T-helper 2 cell treated with Interferon-gamma antibody and Interleukin-4, amounts not matched to agents 100 ng/mL and 5 ng/mL, for 36 hours (primary cell): ENCODE data around the gene BAIAP2L2. TPM values are rescaled to one million over a fixed set of nuclear protein-coding genes. Genes with fewer than 3 reads are reported as not detected.
"Not testable (repeated sequence)": the region's sequence is repeated elsewhere in the genome, so short reads cannot be mapped to it uniquely, and the experiment has no call there.

Source experiments
- intact Hi-C: fragments of 100-400 bp; cut with micrococcal nuclease; formaldehyde crosslinking; loops from one replicate; pipeline ENCODE4 v1.15.1; 2023
- total RNA-seq: library from RNA; stranded (reverse); gene quantifications from 2 replicates; pipeline ENCODE4 v1.2.3, GENCODE V29; 2022

BAIAP2L2 gene
- total RNA-seq, 1 donor from 2014 or later = 0.77 TPM

DNA sequence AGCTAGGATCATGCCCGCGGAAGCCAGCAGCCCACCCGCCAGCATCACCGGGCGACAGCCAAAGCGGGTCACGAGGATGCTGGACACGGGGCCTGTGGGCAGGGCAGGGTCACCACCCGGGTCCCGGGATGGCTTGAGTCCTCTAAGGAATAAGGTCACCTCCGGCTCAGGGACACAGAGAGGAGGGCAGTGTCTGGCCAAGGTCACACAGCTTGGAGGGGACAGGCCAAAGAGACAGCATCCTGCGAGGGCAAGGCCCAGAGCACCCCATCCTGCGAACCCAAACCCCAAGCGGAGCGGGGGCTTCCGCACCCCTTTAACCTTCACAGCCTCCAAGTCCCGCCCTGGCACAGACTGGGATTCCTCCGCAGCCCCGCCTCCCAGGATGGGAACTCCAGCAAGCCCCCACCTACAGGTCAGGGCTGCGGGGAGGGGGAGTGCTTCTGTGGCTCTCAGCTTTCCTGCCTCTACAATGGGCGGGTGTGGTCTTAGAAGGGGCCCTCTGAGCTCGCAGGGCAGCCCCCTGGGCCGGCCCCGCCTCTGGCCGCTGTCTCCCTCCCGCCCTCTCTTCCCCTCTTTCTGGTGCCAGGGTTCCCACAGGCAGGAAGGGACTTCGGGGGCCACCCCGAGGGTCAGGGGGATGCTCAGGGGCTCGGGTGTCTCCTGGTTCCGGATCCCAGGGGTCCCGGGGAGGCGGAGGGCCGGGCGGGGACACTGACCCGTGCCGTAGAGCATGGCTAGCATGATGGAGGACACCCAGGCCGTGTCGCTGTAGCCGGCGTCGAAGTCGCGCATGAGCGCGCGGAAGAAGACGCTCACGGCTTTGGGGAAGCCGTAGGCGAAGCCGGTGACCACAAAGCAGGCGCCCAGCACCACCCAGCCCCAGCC is 28.3 kb downstream of the BAIAP2L2 start:
- intact Hi-C loops = no loop called here

DNA sequence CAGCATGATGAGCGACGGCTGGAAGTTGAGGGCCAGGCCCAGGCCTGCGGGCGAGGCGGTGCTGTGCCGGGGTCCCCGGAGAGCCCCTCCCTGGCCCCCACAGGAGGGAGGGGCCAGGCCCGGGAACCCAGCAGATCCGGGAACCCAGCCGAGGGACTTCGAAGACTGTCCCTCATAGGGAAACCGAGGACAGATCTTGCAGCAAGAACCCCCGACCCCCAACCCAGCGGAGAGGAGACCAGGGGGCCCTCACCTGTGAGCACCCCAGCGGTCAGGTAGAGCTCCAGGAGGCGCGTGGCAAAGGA is 28.9 kb downstream of the BAIAP2L2 start:
- intact Hi-C loops = no loop called here

DNA sequence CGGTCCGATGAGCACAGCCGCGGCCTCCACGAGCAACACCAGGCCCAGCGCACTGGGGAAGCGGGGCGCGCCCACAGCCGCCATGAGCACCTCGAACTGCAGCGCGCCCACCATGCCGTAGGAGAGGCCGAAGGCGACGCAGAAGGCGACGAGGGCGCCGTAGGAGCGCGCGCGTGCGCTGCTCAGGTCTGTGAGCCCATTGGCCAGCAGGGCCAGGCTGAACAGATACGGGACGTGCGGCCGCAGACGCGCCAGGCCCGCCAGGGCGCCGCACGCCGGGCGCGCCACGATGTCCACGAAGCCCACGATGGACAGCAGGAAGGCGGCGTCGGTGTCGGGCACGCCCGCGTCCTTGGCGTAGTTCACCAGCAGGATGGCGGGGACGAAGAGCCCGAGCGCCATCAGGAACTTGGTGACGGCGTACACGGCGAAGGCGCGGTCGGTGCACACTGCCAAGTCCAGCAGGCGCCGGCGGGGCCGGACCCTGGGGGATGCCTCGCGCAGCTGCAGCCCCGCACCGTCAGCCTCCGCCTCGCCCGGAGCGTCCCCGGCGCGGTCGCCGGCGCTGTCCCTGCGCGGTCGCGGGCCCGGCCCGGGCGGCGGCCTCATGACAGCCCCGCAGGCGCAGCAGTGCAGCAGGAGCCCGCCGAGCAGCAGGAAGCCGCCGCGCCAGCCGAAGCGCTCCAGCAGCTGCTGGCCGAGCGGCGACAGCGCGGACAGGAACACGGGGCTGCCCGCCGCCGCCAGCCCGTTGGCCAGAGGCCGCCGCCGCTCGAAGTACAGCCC is 29.4 kb downstream of the BAIAP2L2 start:
- intact Hi-C loops = no loop called here

DNA sequence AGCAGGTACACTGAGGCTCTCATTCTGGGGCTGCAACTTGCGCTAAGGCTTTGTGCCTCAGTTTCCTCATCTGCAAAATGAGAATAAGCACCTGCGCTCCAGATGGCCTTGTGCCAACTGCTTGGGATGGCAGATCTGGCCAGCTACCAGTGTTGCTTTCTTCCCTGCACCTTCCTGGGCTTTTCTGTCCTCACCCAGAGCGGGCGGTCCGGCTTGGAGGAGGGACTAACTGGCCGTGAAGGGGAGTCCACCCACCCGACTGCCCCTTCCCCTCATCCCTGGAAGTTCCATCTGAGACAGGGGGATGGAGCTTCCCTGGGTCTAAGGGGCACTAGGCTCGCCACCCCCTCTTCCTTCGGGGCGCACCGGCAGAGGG is 30.0 kb downstream of the BAIAP2L2 start:
- intact Hi-C loops = no loop called here

DNA sequence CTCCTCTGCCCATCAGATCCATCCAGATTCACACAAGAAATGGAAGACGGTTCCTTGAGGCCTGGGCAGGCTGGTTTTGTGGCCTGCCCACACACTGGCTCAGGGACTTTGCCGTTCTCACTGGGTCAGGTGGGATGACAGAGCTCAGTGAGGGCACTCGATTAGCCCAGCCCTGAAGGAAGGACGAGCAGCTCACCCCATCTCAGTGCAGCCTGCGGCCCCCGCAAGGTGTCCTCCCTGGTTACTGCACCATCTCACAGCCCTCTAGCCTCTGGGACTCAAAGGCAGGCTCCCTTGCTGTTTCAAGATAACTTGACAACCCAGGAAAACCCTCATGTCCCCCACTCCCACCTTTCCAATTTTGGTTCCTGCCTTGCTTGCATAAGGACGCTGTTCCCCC is 30.7 kb downstream of the BAIAP2L2 start:
- intact Hi-C loops = no loop called here

DNA sequence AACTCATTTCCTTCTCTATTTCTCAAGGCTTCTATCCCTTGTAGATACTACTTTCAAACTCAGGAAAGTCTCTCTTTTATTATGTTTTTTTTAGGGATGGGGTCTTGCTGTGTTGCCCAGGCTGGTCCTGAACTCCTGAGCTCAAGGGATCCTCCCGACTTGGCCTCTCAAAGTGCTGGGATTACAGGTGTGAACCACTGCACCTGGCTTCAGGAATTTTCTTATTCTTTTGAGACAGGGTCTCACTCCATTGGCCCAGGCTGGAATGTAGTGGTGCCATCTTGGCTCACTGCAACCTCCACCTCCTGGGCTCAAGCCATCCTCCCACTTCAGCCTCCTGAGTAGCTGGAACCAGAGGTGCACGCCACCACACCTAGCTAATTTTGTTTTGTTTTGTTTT is 31.3 kb downstream of the BAIAP2L2 start:
- intact Hi-C loops = not testable (repeated sequence)

DNA sequence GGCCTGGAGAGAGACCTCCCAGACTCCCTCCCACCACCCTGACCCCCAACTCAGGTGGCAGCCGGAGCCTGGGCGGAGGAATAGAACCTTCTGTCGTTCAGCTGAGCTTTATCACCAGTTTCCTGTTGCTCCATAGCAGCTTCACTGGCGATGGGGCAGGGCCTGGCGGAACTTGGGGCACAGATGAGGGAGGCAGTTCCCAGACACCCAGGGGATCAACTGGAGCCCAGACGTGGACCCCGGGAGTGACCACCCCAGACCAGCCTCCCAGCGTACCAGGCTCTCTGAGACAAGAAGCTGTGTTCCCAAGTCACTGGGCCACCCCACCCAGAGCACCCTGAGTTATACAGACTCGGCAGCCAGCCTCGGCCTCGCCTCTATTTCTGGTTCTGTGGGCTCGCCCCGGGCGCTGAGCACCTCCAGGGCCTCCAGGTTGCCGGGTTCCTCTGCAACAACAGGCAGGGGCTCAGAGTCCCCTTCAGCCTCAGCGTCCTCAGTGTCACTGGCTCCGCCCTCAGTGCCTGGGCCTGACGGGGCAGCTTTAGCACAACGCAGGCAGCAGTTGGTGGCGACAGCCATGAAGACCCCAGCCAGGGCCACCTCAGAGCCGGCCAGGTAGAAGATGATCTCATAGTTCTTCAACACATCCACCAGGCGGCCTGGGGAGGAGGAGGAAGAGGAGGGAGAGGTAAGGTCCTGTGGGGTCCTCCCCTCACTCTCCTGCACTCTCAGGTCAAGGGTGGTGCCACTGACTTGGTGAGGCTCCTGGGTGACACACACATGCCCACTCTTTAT is 32.2 kb downstream of the BAIAP2L2 start:
- intact Hi-C loops = no loop called here

DNA sequence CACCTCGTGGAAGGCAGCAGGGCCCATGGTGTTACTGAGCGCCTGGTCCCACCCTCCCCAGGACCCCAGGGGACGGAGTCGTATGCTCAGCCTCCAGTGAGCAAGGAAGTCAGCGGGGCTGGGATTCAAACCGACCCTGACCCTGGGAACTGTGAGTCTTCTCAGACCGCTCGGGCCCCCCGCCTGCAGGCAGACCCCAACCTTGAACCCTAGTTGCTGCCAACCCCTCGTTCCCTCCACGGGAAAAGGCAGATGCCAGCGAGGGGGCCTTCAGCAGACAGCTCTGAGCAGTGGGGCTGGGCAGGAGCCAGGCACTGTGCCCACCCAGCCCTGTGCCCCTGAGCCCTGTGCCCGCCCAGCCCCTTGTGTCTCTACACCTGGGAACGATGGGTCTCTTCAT is 32.9 kb downstream of the BAIAP2L2 start:
- intact Hi-C loops = no loop called here

DNA sequence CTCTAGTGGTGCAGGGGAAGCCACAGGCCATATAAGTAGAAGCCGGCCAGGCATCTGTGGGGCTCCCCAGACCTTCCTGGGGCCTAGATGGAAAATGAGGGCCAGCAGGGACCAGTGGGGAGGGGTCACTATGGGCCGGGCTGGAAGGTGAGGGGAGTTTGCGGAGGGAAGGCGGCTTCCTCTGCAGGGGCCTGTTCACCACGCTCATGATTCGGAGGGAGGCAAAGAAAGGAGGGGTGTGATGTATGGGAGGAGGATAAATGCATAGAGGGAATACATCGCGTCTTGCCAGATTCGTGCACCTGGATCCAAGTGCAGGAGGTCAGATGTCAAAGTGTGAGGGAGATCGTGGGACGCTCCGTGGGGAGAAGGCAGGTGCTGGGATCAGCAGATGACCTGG is 33.4 kb downstream of the BAIAP2L2 start:
- intact Hi-C loops = no loop called here

DNA sequence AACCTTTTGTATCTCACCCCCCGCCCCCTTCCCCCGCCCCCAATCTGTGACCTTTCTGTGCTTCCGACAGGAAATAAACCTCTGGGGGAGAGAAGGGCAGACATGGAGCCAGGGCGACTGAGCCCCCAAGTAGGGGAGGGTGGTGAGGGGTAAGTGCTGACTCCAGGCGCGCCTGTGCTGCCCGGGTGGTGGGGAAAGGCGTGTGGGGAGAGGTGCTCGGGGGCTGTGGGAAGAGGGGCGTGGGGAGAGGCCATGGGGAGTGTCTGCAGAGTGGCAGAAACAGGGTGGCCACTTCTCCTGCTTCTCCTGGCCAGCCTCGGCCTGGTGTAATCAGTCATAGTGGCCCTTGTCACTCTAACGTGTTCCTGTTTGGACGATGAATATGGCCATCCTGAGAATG is 34.5 kb downstream of the BAIAP2L2 start:
- intact Hi-C loops = no loop called here

DNA sequence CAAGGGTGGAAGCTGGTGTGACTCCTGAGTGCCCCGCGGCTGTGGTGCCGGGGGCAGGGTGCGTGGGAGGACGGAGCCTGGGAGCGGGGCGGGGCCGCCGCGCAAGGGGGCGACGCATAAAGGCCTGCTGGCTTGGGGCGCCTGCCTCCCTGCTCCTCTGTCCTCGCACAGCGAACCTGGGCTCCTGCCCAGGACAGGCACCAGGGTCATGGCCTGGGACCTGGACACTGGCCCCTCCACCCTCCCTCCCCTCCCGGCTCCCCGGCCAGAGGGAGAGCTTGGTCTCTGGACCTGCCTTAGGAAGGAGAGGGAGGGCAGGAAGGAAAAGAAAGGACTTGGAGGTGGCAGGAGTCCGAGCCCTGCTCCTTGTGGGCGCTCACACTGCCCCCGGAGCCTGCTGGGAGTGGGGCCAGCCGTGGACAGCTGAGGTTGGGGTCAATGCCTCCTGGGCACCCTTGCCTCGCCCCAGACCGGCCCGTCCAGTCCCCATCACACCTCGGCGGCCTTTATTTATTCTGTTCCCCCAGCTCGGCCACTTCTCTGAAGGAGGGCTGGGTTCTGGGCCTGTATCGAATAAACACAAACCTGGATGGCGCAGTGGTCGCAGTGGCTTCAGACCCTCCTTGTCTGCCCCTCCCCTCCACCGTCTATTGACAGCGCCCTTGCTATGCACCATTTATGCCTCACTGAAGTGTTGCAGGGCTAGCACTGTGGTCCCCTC is 35.2 kb downstream of the BAIAP2L2 start:
- intact Hi-C loops = no loop called here

DNA sequence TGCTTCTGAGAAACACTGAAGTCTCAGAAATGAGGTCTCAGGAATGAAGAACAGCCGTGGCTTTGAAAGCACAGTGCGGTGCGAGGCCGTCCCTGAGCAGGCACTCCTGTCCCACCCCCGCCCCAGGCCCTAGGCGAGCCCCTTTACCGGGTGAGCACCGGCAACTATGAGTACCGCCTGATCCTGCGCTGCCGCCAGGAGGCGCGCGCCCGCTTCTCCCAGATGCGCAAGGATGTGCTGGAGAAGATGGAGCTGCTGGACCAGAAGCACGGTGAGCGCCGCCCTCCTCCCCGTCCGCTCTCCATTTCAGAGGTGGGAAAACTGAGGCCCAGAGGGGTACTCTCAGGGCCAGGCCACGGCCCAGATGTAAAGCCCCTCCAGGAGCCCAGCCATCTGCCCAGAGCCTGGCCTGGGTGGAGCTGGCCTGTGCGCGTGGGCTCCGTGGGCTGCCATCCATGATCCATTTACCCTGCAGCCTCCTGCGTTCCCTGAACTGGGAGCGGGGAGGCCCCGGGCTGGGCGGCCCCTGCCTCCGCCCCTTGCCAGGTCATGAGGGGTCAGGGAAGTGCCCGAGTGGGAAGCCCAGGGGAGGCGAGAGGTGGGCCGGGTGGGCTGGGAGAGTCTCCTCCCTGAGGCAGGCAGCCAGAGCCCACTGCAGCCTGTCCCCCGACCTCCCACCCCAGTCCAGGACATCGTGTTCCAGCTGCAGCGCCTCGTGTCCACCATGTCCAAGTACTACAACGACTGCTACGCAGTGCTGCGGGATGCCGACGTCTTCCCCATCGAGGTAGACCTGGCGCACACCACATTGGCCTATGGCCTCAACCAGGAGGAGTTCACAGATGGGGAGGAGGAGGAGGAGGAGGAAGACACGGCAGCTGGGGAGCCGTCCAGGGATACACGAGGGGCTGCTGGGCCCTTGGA is 36.0 kb downstream of the BAIAP2L2 start:
- intact Hi-C loops = no loop called here

DNA sequence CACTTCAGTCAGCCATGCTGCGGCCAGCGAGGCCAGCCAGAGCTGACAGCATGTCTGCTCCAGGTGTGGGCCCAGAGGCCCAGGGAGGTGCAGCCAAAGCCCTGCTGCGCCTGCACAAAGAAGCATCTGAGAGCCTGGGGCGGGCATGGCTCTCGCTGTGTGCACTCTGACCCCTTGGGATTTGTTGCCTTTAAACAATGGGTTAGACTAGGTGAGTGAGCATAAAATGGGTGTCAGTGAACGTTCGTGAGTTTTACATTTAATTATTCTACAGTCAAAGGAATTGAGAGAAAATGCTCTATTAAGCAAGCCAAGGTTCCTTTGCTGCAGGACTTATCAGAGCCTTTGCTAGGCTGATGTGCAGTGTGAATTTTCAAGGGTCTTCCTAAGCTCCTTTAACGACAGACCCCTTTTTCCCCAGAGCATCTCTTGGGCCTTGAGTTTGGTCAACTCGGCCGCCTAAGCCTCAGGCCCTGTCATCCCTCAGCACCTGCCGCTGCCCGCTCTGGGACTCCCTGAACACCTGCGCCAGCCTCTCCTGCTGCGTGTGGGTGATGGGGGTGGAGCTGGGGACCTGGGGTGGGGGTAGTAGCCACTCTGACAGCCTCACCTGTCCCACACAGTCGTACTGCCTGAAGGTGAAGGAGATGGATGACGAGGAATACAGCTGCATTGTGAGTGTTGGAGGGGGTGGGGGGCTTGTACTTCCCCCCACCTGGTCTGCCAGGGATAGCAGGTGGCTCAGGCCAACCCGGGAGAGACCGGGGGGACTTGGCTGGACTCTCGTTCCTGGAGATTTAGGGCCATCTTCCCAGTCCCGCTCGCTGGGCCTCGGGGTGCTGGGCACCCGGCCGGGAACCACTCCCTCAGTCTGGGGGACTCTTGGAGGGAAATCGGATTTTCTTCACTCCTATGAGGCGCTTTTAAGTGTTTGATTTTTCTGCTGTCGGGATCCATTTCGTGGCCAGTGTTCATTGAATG is 37.0 kb downstream of the BAIAP2L2 start:
- intact Hi-C loops = no loop called here

DNA sequence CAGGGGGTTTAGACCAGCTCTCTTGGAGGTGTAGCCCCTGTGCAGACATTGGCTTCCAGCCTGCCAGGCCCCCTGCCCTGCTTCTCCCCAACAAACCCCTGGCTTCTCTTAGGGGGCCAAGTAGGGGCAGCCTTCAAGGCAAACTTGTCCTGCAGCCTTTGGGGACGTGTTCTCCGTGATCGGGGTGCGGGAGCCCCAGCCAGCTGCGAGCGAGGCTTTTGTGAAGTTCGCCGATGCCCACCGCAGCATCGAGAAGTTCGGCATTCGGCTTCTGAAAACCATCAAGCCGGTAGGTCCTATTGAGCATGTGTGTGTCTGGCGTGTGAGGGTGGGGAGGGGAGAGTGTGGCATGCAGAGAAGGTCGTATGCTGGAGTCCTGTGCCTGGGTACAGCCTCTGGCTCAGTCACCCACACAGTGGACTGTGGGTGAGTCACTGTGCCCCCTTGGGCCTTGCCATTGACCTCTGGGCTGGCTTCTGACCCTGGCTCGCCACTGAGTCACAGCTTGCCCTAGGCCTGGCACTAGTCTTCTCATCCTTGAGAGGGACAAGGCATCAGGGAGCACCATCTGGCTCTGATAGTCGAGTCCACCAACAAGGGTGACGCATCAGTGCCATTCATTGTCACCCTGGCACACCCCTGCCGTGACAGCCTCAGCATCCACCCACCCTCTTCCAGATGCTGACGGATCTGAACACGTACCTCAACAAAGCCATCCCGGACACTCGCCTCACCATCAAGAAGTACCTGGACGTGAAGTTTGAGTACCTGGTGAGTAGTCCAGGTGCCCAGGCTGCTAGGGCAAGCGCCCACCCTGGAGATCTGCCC is 37.9 kb downstream of the BAIAP2L2 start:
- intact Hi-C loops = no loop called here

DNA sequence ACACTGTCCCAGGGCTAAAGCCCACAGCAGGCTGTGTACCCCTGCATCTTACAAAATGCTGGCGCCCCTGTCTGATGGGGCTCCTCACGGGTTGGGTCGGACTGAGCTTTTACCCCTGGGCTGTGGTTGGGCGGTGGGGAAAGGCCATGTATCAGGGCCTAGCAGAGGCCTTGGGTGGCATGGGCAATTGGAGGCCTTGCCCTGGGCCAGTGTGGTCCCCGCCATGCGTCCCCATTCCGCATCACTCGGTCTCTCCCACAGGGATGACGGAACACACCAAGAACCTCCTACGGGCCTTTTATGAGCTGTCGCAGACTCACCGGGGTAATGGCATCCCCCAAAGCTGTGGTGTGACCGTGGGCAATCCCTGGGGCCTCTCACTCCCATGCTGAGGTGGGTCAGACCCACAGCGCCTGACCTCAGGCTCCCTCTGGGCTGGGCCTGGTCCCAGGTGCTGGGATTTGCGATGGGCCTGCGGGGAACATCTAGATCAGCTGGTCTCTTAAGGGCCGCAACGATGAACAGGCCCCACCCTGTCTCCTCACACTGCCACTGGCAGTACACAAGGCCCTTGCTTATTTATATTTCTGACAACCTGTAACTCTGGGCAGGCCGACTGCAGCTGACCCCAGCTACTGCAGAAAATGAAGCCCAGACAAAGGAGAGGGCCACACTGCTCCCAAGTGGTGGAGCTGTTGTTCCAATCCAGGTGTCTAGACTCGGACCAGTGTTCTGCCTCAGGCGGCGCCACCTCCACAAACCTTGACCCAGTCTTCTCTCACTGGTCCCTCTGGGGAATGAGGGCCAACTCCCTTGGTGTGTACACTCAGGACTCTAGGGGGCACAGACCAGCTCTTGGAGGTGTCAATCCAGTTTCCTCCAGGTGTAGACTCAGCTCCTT is 38.8 kb downstream of the BAIAP2L2 start:
- intact Hi-C loops = no loop called here

DNA sequence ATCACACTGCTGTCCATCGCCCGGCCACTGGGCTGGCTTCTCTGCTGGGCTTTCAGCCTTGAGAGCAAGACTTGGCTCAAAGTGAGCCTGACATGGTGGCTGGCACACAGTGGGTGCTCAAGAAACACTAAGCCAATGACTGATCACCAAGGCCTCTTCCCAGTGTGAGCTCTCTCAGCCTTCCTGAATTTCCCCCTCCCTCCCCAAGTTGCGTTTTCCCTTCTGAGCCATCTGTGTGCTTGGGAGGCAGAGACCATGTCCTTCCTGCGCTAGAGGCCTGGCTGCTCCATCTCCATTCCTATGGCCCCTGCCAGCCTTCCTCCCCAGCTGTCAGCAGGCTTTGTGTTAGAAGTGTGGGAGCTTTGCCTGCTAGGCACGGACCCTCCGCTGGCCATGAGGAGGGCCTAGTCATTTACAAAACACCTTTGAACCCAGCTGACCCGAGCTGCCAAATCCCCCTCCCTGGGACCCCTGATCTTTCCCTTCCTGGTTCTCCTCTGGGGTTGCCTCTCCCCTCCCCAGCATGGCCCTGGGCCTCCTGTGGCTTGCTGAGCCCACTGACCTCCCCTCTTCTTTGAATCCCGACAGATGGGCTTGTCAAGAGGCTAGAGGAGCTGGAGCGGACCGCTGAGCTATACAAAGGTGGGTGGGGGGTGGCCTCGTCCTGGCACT is 40.1 kb downstream of the BAIAP2L2 start:
- intact Hi-C loops = no loop called here
